GM06990 (cell line): ENCODE data around the gene FIBP.

Experiments
- DNase-seq: peaks from one replicate; pipeline ENCODE4 v3.0.0-alpha.2; 2011; ENCODE audit not compliant: insufficient read length; ENCODE audit errors: extremely low read depth
- H3K27me3 ChIP-seq: replicated peaks from 2 replicates; pipeline ENCODE4 v1.6.0; 2011; ENCODE audit warnings: low read length; ENCODE audit not compliant: control insufficient read depth, insufficient read depth
- H3K36me3 ChIP-seq: 2 replicates; pipeline ENCODE4 v1.5.1; 2011; ENCODE audit warnings: low read length; ENCODE audit not compliant: control insufficient read depth, insufficient read depth
- H3K4me3 ChIP-seq: replicated peaks from 2 replicates; pipeline ENCODE4 v1.5.1; 2011; ENCODE audit warnings: low read depth, mild to moderate bottlenecking, control low read depth, low read length
- TF ChIP-seq, protein P1 (sequence below): IDR thresholded peaks from 2 replicates; pipeline ENCODE4 v1.5.1; 2011; ENCODE audit warnings: low read length, control low read depth, mild to moderate bottlenecking, inconsistent platforms; ENCODE audit not compliant: insufficient read depth, poor library complexity, severe bottlenecking

FIBP gene

DNA sequence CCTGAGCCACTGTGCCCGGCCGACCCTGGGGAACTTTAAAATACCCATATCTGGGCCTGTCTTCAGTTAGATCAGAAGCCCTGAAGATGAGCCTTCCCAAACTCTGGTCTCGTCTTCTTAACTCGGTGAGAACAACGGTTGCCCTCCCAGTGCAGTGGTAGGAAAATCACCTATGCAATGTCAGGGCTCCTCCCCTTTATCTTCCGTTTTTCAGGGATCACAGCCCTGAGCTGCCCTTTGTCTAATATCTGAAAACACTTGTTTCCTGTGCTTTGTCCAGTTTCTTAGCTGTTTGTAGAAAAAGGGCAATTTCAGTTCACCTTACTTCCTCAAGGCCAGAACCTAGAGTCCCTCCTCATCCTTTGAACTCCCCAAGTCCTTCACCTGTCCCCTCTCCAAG is 40.4 kb upstream of the FIBP start:
- DNase-seq, result no peak
- Histone ChIP-seq H3K4me3 (no peak overlapping the region), H3K36me3 (peaks cover 3% of the 10 kb centered on the region; the same call in 1 of the 2 replicates), H3K27me3 (no peaks in the 10 kb centered on the region)
- TF ChIP-seq, protein P1, sequence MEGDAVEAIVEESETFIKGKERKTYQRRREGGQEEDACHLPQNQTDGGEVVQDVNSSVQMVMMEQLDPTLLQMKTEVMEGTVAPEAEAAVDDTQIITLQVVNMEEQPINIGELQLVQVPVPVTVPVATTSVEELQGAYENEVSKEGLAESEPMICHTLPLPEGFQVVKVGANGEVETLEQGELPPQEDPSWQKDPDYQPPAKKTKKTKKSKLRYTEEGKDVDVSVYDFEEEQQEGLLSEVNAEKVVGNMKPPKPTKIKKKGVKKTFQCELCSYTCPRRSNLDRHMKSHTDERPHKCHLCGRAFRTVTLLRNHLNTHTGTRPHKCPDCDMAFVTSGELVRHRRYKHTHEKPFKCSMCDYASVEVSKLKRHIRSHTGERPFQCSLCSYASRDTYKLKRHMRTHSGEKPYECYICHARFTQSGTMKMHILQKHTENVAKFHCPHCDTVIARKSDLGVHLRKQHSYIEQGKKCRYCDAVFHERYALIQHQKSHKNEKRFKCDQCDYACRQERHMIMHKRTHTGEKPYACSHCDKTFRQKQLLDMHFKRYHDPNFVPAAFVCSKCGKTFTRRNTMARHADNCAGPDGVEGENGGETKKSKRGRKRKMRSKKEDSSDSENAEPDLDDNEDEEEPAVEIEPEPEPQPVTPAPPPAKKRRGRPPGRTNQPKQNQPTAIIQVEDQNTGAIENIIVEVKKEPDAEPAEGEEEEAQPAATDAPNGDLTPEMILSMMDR, result no peak

DNA sequence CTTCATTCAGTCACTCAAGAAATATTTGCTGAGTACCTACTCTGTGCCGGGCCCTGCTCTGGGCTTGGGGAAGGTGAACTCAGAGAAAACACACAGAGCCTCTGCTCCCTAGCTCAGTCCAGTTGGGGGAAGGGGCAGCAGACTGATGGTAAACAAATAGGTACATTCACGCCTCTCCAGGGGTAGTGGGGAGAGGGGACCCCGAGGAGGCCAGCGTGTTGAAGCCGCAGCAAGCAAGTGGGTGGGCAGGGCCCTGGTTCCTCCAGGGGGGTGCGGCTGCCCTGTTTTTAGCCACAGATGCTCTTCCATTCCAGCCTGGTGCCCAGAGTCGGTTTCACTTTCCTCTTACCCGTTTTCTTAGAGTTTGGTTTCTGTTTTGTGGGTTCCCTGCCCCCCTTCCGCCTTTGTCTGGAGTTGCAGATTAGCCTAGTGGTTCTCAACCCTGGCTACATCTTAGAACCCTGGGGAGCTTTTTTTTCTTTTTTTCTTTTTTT is 39.7 kb upstream of the FIBP start:
- TF ChIP-seq, protein P1, result no peak
- peak; percentile 76 for DNase-seq
- no peaks in the 10 kb centered on the region for H3K27me3 ChIP-seq
- H3K4me3 ChIP-seq, result peak overlapping the region; percentile 34
- peaks cover 4% of the 10 kb centered on the region for H3K36me3 ChIP-seq

DNA sequence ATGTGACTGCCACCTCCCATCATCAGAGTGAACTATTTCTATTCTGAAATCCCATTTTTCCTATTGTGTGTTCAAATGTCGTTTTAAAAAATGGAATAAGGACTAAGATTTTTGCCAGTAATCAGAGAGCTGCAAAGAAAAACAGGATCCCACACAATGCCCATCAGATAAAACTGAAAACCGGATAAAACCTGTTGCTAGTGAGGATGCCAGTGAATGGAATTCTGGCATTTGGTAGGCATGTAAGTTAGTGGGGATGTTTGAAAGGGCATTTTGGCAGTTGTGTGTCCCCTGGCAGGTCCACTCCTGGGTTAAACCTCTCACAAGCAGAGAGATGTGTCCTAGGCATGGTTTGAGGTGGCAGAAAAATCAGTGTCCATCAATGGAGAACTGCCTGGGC is 37.1 kb upstream of the FIBP start:
- TF ChIP-seq, protein P1, result no peak
- Histone ChIP-seq H3K36me3 (peaks cover 13% of the 10 kb centered on the region), H3K4me3 (no peak overlapping the region), H3K27me3 (no peaks in the 10 kb centered on the region)
- no peak for DNase-seq

DNA sequence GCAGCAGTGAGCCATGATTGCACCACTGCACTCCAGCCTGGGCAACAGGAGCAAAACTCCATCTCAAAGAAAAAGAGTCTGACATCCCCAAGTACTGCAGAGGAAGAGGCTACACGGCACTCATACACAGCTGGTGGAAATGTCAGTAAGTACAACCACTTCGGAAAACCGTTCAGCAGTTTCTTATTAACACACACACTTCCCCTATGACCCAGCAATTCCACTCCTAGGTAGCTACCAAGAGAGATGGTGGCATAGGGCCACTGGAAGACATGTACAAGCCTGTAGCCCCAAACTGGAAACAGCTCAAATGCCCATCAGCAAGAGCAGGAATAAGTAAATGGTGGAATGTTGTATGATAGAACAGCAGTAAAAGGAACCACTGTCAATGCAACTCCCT is 34.3 kb upstream of the FIBP start:
- H3K4me3 ChIP-seq, result no peak overlapping the region
- H3K27me3 ChIP-seq, result no peaks in the 10 kb centered on the region
- TF ChIP-seq, protein P1, result no peak
- H3K36me3 ChIP-seq, result peaks cover 13% of the 10 kb centered on the region
- no peak for DNase-seq

DNA sequence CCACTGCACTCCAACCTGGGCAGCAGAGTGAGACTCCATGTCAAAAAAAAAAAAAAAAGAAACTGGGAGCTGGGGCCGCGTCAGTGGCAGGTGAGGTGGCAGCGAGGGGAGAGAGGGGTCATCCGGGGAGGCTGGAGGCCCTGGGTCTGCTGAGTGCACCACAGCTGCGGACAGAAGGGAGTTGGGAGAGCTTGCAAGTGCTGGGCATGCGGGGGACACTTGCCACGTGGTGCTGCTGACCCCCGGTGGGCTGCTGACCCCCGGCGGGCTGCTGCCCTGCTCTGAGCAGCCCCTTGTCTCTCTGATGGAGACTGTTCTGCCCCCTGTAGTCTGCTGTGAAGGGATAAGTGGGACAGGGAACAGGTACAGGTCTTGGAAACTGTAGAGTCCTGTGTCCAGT is 33.6 kb upstream of the FIBP start:
- Histone ChIP-seq H3K4me3 (no peak overlapping the region), H3K27me3 (no peaks in the 10 kb centered on the region), H3K36me3 (peaks cover 15% of the 10 kb centered on the region)
- no peak for DNase-seq
- TF ChIP-seq, protein P1, result no peak

DNA sequence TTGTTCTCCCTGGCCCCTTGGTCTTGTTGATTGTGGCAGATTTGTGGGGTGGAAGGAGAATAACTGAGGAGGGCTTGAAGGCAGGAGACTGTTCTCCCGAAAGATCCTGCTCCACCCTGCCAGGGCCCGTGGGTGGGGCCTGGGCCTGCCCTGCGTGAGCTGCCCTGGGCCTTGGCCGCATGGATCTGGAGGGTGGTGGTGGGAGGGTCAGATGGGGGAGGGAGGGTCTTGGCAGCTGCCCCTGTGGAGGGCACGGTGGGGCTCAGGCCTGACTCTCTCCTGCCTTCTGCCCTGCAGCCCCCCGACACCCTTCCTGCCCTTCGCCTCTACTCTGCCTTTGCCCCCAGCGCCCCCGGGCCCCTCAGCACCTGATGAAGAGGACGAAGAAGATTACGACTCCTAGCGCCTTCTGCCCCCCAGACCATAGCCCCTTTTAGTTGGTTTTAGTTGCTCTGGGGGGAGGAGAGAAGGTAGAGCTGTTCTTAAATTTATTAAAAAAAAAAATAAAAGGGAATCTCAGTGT is 32.8 kb upstream of the FIBP start:
- TF ChIP-seq, protein P1, result no peak
- no peak overlapping the region; the same call in 1 of the 2 replicates for H3K4me3 ChIP-seq
- H3K27me3 ChIP-seq, result no peaks in the 10 kb centered on the region
- DNase-seq, result no peak
- peaks cover 15% of the 10 kb centered on the region for H3K36me3 ChIP-seq
